Stimulated activated CD8-positive, alpha-beta memory T cell treated with anti-CD3 and anti-CD28 coated beads, Interleukin-15, amount 100 ng/mL, for 1 hour (primary cell): Measurements from ENCODE around the gene RASA4B.
"Not testable (repeated sequence)": the region's sequence is repeated elsewhere in the genome, so short reads cannot be mapped to it uniquely, and the experiment has no call there.

Experiments
- DNase-seq: peaks from one replicate; pipeline ENCODE4 v3.0.0-alpha.2; 2020; ENCODE audit warnings: low read depth

RASA4B gene

DNA sequence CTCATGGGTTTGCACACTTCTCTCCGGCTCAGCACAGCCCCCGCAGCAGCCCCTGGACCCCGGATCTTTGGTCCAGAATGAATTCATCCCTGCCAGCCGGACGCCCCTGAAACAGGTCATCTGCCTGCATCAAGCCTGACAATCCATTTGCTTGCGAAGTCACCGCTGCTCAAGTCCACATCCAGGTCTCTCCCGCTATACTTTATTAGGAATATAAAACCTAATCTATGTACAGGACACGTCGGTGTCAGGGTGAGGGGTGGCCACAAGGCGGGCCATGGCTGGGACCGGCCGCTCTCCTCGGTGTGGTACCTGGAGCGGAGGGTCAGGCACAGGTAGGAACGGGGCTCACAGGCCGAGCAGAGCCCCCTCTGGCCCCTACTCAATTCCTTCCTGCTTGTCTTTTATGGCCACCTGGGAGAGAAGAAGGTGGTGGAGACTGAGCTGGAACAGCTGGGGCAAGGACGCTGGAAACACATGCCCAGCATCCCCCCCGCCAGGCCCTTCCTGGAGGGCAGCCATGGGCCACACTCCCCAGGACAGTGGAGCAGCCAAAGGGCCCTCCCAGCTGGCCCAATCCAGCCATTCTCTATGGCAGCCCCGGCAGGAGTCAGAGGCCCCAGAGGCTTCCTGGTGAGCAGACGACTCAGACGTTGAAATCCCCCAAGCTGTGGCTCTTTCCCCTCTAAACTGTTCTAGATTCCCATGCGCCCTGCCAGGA, 44.1 kb downstream of the RASA4B start:
- DNase-seq: no peak

DNA sequence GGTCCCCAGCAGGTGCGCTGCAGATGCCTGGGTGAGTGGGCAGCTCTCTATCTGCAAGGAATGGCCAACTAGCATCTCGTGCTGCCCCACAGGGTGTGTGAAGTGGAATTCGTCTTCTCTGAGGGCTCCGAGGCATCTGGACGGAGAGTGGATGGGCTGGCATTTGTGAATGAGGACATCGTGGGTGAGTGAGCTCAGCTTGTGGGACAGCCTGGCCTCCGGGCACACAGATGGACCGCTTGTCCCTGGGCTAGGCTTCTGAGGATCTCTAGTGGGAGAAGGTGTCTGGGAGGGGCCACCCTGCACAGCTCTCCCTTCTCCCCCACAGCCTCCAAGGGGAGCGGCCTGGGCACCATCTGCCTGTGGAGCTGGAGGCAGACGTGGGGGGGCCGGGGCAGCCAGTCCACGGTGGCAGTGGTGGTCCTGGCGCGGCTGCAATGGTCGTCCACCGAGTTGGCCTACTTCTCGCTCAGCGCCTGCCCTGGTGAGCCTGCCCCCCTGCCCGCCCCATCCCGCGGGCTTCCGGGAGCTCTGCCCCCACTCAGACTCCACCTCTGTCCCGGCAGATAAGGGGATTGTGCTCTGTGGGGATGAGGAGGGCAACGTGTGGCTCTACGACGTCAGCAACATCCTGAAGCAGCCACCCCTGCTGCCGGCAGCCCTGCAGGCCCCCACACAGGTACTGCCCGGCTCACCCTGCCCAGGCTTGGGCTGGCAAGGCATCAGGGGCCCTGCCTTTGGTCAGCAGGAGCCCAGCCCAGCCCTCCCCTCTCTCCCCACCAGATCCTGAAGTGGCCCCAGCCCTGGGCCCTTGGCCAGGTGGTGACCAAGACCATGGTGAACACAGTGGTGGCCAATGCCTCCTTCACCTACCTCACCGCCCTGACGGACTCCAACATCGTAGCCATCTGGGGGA, 45.2 kb downstream of the RASA4B start:
- DNase-seq: no peak

- DNase-seq: no peak
Observed at GRCh38 chr7:102471791-102472125, 45.8 kb downstream of the RASA4B start.

- DNase-seq: no peak
Observed at GRCh38 chr7:102469972-102470825, 47.4 kb downstream of the RASA4B start.

- no peak for DNase-seq
Observed at GRCh38 chr7:102469351-102469971, 48.1 kb downstream of the RASA4B start.

DNA sequence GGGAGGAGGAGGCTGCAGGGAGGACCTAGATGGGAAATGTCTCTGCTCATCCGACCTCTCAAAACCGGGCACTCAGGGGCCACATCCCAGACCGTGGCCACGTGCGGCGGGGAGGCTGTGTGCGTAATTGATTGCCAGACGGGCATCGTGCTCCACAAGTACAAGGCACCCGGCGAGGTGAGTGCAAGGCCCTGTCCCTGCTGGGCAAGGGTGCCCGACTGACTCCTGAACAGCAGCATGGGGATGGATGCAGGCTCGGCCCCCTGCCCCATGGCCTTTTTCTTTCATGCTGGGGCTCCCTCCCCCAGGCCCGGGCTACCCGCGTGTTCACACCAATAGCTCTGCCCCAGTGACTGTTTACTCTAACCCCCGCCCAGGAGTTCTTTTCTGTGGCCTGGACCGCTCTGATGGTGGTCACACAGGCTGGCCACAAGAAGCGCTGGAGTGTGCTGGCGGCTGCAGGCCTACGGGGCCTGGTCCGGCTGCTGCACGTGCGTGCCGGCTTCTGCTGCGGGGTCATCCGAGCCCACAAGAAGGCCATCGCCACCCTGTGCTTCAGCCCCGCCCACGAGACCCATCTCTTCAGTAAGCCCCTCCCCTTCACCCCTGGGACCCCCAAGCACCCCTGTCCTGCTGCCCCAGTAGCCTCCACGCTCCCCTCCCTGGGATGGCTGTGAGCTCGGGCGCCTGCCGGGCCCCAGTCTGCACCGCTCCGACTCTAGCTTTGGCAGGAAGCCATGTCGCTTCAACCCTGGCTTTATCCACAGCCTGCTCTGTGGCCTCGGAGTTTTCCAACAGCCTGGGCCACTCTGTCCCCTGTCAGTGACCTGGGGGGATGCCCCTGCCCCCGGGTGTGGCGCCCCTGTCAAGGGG, 48.9 kb downstream of the RASA4B start:
- no peak for DNase-seq

- no peak for DNase-seq
Observed at GRCh38 chr7:102467581-102468477, 49.7 kb downstream of the RASA4B start.

- DNase-seq: no peak
Observed at GRCh38 chr7:102466097-102466496, 51.5 kb downstream of the RASA4B start.

DNA sequence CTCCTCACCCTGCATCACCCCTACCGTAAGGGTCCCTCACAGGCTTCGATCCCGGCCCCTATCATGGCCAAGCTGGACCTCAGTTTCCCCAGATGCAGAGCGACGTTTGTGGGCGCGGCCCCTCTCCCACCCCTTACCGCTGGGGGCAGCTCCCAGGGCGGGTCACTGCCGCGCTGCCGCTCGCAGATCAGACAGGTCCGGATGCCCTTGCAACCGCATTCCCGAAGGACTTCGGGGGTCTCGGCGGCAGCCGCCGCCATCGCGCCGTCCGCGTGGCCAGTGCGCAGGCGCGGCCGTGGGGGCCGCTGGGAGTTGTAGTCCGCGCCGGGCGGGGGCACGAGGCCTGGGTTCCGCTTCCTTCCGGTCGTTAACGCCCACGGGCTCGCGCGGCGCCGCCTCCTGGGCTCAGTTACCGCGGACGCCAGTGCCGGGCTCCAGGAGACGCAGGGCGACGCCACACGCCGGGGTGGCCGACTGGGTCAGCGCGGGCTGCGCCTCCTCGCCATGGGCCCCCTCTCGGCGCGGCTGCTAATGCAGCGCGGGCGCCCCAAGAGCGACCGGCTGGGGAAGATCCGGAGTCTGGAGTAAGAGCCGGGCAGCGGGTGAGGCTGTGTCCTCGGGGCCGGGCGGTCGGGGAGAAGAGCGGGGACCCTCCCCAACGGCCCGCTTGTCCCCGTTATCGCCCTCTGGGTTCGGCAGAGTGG, 52.8 kb downstream of the RASA4B start, which contains the start of the genes ALKBH4 and LRWD1:
Gene ALKBH4, minus strand, starts transcription at position 287 of the 704 bp plus-strand sequence. Its CDS starts 27 bp downstream, at position 260.
Gene LRWD1, plus strand, starts transcription at position 408 of the 704 bp plus-strand sequence. Its CDS starts 97 bp downstream, at position 505.
- DNase-seq: peak; percentile 84

DNA sequence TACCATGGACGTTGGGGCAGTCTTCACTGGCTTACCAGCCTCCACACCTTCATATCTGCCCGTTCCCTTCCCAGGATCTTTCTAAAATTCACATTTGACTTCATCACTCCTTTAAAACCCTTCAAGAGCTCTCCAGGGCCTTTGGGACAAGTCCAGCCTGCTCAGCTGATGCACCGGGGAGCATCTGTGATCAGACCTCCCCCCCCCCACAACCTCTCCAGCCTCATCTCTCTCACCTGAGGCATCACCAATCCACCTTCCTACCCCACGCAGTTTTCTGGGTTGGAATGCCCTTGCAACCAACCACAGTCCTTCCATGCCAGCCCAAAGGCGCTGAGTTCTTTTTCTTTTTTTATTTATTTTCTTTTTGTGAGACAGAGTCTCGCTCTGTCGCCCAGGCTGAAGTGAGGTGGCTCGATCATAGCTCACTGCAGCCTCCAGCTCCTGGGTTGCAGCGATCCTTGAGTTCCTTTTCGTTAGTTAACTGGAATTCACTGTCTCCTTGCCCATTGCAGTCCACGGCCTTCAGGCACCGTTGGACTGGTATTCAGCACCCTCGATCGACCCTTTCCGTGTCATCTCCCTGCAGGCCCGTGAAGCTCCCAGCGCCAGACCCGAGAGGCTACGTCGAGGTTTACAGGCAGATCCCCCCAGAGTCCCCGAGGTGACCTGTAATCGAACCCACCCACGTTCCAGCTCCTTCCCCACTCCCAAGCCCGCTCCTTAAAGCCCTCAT, 53.6 kb downstream of the RASA4B start:
- DNase-seq: no peak

- DNase-seq: no peak
Observed at GRCh38 chr7:102460467-102460866, 57.1 kb downstream of the RASA4B start.

GRCh38 chr7:102459221-102459844, 58.2 kb downstream of the RASA4B start:
- no peak for DNase-seq

- DNase-seq: no peak
Observed at GRCh38 chr7:102457352-102457924, 60.1 kb downstream of the RASA4B start.

DNA sequence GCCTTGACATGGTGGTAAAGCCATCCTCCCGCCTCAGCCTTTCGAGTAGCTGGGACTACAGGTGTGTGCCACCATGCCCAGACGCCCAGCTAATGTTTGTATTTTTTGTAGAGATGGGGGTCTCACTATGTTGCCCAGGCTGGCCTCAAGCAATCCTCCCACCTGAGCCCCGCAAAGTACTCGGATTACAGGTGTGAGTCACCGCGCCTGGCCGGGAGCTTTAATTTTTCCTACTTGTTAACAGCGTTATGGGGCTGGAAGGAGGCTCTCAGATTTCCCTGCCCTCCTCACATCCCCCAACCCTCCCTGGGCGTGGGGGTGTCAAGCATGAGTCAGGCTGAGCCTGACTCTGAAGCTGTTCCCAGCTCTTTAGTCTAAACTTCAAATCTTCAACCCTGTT, 61.2 kb downstream of the RASA4B start:
- no peak for DNase-seq

GRCh38 chr7:102455596-102455995, 62.0 kb downstream of the RASA4B start:
- DNase-seq: no peak

- DNase-seq: not testable (repeated sequence)
Observed at GRCh38 chr7:102454932-102455331, 62.6 kb downstream of the RASA4B start.

DNA sequence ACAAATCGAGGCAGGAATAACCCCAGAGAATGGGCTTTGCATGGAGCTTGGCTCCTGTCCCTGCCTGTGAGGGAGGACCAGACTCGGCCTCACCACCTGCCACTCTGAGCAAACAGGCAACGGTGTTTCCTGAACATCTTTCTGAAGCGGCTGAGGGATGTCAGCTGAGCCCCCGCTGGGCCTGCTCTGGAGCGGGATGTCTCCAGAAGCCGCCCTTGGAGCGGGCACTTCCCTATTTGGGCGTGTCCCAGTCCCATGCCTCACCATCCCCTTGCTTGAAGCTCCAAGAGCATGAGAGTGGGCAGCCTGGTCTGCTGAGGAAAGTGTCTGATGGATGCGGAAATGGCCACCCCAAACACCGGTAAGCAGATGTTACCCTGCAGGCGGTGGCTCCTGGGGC, 63.1 kb downstream of the RASA4B start:
- no peak for DNase-seq
